Left ventricle myocardium inferior (tissue), 1 donor: Measurements from ENCODE around the gene ORM2. TPM values are rescaled to one million over a fixed set of nuclear protein-coding genes. Genes with fewer than 3 reads are reported as not detected.

ENCODE experiments used
- DNase-seq: peaks from one replicate; pipeline ENCODE4 v3.0.0-alpha.2; 2020
- H3K27ac ChIP-seq: fragments of 200-600 bp; replicated peaks from 2 replicates; pipeline ENCODE4 v1.8.0; 2021
- H3K27me3 ChIP-seq: fragments of 200-600 bp; 2 replicates; pipeline ENCODE4 v1.8.0; 2021; ENCODE audit warnings: low read depth
- H3K36me3 ChIP-seq: fragments of 200-600 bp; 2 replicates; pipeline ENCODE4 v1.8.0; 2021
- H3K4me1 ChIP-seq: fragments of 200-600 bp; 2 replicates; pipeline ENCODE4 v1.8.0; 2021
- H3K4me3 ChIP-seq: fragments of 200-600 bp; 2 replicates; pipeline ENCODE4 v1.8.0; 2021; ENCODE audit warnings: mild to moderate bottlenecking, moderate library complexity
- H3K9me3 ChIP-seq: fragments of 200-600 bp; replicated peaks from 2 replicates; pipeline ENCODE4 v1.8.0; 2021
- intact Hi-C: fragments of 100-400 bp; cut with micrococcal nuclease; formaldehyde crosslinking; loops from one replicate; pipeline ENCODE4 v1.11.0; 2022
- total RNA-seq: library from RNA; stranded (reverse); fragmentation: NEBNext Ultra II Directional; extraction: Animal tissue kit (Norgen Biotek cat#: 25700); gene quantifications from one replicate; pipeline ENCODE4 v1.2.1, GENCODE V29; 2021
- TF ChIP-seq, protein P1 (sequence below): fragments of 200-600 bp; IDR thresholded peaks from 2 replicates; pipeline ENCODE4 v1.8.0; 2021; ENCODE audit warnings: antibody characterized with exemption, mild to moderate bottlenecking, borderline replicate concordance
- donor health status: DM: no; HTN: yes; CAD: no; lungs with severe emphysema.

Gene ORM2
- total RNA-seq, 1 donor from 2014 or later, result not detected

DNA sequence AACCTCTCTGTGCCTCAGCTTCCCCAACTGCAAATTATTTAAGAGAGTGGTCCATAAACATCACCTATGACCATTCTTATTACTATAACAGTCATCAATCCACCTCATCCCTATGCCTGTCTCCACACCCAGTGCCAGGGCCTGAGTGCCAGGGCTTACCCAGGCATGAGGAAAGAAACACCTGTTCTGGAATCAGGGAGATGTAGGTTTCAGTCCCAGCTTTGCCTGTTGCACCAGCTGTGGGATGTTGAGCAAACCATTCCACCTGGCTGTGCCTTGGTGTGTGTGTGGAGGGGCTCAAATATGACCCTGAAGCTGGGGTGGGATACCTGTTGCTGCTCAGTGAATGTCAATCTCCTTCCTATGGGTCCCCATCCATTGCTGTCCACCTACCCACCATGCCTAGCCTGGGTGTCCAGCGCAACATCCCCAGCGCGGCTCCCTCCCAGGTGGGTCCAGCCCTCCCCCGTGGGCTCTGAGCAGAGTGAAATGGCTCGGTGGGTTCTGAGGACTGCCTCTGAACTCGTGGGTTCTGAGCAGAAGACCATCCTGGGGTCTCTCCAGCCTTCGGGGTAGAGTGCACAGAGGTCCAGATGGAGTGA is 41.8 kb downstream of the ORM2 start:
- intact Hi-C loops, result no loop called here
- Histone ChIP-seq H3K36me3 (peaks cover 29% of the 10 kb centered on the region), H3K4me1 (peaks cover 23% of the 10 kb centered on the region), H3K4me3 (no peak overlapping the region), H3K27me3 (no peaks in the 10 kb centered on the region), H3K27ac (no peak overlapping the region), H3K9me3 (no peaks in the 10 kb centered on the region)
- TF ChIP-seq, protein P1, sequence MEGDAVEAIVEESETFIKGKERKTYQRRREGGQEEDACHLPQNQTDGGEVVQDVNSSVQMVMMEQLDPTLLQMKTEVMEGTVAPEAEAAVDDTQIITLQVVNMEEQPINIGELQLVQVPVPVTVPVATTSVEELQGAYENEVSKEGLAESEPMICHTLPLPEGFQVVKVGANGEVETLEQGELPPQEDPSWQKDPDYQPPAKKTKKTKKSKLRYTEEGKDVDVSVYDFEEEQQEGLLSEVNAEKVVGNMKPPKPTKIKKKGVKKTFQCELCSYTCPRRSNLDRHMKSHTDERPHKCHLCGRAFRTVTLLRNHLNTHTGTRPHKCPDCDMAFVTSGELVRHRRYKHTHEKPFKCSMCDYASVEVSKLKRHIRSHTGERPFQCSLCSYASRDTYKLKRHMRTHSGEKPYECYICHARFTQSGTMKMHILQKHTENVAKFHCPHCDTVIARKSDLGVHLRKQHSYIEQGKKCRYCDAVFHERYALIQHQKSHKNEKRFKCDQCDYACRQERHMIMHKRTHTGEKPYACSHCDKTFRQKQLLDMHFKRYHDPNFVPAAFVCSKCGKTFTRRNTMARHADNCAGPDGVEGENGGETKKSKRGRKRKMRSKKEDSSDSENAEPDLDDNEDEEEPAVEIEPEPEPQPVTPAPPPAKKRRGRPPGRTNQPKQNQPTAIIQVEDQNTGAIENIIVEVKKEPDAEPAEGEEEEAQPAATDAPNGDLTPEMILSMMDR, result no peak
- DNase-seq, result no peak

DNA sequence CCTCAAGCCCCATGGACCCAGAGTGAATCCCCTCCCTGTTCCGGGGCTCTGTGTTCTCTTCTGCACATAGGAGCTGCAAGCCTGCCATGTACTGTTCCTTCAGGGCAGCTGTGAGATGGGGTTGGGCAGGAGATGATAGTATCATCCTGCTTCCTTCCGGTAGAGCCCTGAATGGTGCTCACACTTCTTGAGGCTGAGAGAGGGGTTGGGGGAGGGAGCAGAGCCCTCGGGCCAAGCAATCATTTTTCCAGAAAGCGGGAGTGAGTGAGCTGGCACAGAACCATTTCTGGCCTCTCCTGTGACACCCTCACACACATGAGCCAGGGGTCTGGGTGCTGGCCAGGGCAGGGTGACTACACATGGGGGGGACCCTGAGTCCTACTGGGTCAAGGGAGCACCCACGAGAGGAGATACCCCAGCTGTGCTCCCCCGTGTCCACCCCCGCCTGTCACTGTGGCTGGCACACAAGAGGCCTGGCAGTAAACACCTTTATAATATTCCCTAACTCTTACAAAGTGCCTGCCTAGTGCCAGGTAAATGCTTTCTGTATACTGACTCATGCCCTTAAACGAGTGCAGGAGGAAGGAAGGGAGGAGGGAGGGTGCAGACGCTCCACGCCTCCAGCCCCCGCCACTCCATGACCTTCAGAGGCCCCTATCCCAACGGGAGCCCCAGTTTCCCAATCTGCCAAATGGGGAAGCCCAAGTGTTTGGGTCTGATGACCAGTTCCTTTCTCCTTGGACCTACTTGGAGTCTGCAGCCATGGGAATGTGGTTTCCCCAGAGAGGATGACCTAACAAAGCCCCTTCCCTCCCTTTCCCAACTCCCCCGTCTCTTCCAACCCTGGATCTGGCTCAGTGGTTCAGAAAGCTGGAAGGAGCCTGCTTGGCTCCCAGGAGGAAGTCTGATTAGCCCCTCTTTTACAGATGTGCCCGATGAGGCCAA is 42.6 kb downstream of the ORM2 start:
- TF ChIP-seq, protein P1, result no peak
- Histone ChIP-seq H3K27ac (peak overlapping the region; percentile 46), H3K4me3 (no peak overlapping the region), H3K9me3 (no peaks in the 10 kb centered on the region), H3K4me1 (peaks cover 23% of the 10 kb centered on the region), H3K27me3 (no peaks in the 10 kb centered on the region), H3K36me3 (peaks cover 34% of the 10 kb centered on the region)
- DNase-seq, result no peak
- intact Hi-C loops, result no loop called here

DNA sequence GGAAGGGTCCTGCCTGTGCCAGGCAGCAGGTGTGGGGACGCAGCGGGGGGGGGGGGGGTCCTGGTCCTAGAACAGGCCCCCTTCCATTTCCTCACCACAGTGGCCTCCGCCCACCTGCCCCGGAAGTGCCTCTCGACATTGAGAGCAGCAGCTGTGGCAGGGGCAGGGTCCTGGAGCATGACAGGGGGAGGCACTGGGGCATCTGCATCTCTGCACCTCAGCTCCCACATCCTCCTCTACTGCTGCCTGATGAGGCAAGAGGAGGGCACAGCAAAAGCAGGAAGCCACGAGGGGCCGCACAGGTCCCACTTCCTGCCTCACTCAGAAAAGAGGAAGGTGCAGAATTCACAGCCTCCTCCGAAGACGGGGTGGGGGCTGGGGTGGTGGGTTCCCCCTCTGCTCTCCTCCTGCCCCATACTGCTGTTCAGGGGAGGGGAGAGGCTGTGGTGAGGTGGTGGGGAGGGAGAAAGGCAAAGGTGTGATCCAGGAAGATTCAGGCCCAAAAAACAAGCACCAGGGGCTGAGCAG is 43.3 kb downstream of the ORM2 start:
- H3K4me3 ChIP-seq, result no peak overlapping the region
- H3K36me3 ChIP-seq, result peaks cover 32% of the 10 kb centered on the region
- TF ChIP-seq, protein P1, result no peak
- no peaks in the 10 kb centered on the region for H3K9me3 ChIP-seq
- peak; percentile 62 for DNase-seq
- no peaks in the 10 kb centered on the region for H3K27me3 ChIP-seq
- peak overlapping the region; percentile 46 for H3K27ac ChIP-seq
- intact Hi-C loops, result no loop called here
- peaks cover 23% of the 10 kb centered on the region for H3K4me1 ChIP-seq

DNA sequence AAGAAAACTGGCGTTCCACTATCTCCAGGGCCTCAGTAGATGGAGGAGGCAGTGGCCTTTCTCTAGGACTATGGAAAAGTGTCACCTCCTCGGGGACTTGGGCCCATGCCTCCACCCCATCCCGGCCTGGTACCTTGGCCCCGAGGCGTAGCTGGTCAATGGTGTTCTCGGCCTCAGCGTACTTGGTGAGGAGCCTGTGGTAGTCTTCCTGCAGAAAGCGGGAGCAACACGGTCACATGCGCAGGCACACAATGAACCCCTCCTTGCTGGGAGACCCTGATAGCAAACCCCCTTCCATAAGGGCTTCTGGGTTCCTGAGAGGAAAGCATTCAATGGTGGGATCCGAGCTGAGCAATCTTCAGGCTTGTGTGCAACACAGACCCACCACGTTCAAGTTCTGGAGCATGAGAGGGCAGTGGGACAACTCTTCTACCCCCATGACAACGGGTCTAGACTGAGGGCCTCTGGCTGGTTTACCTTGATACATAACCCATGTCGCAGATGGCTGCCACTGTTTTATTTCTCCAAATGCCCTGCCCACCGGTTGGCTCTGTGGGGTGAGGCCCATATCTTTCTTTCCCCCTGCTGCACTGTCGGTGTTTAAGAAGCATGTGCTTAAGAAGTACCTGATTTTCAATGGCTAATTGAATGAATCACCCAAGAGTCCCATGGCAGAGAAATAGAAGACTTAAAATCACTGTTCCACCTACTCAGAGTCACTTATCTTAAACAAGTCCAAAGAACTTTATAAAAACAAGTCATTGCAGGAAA is 44.5 kb downstream of the ORM2 start:
- H3K36me3 ChIP-seq, result peaks cover 32% of the 10 kb centered on the region
- no peaks in the 10 kb centered on the region for H3K27me3 ChIP-seq
- intact Hi-C loops, result no loop called here
- no peak overlapping the region for H3K27ac ChIP-seq
- no peak for DNase-seq
- peaks cover 21% of the 10 kb centered on the region for H3K4me1 ChIP-seq
- H3K4me3 ChIP-seq, result no peak overlapping the region
- TF ChIP-seq, protein P1, result no peak
- no peaks in the 10 kb centered on the region for H3K9me3 ChIP-seq

DNA sequence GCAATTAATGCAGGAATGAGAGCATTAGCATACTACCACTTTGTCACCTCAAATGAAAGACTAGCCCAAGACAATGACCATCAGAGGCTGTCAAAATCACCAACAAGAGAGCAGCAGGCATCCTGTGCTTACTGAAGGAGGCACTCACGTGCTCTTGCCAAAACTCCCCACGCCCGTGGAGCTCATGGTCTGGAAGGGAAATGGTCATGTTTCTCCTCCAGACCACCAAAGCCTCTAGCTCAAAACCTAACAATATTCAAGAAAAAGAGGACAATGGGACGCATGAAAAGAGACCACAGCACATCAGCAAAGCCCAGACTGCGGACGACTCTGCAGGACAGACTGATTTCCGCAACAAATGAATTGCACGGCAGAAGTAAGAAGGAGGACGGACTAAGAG is 45.3 kb downstream of the ORM2 start:
- Histone ChIP-seq H3K27ac (no peak overlapping the region), H3K9me3 (no peaks in the 10 kb centered on the region), H3K4me1 (peaks cover 19% of the 10 kb centered on the region), H3K27me3 (no peaks in the 10 kb centered on the region), H3K36me3 (peaks cover 35% of the 10 kb centered on the region), H3K4me3 (no peak overlapping the region)
- TF ChIP-seq, protein P1, result no peak
- intact Hi-C loops, result no loop called here
- no peak for DNase-seq
